Activated CD8-positive, alpha-beta memory T cell treated with anti-CD3 and anti-CD28 coated beads, Interleukin-2, amount 50 U/mL, for 1 hour (primary cell): Measurements from ENCODE around the gene STRN3.
"Not testable (repeated sequence)": the region's sequence is repeated elsewhere in the genome, so short reads cannot be mapped to it uniquely, and the experiment has no call there.

Source experiments
- DNase-seq: peaks from one replicate; pipeline ENCODE4 v3.0.0-alpha.2; 2020; ENCODE audit errors: extremely low read depth

STRN3 gene

GRCh38 chr14:31000629-31001338 is 25.4 kb downstream of the STRN3 start:
- no peak for DNase-seq

- DNase-seq, result no peak
Measured at GRCh38 chr14:30999038-30999773, 27.0 kb downstream of the STRN3 start.

DNA sequence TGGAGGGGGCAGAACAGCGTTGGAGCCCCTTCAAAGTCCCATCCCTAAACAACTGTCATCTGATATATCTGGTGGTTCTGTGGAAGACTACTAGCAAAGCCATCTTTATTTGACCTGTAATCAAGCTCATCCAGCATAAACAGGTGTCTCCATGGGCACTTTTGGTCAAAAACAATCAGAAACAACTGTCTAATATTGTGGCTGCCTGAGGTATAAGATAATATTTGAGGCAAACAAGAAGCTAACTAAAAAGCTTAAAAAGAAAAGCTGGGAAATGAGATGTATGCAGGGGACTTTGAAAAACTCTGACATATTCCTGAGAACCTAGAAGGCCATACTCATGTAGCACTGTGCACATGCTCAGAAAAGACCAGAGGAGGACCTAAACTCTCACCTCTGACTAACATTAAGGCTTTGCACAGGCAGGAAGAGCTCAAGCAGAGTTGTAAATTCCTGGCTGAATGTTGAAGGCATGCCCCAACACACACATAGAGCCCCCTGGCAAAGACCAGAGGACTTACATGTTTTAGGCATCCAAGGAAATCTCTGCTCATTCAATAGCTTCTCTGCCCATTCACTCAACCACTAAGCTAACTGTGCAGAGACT is 28.0 kb downstream of the STRN3 start:
- DNase-seq, result no peak

DNA sequence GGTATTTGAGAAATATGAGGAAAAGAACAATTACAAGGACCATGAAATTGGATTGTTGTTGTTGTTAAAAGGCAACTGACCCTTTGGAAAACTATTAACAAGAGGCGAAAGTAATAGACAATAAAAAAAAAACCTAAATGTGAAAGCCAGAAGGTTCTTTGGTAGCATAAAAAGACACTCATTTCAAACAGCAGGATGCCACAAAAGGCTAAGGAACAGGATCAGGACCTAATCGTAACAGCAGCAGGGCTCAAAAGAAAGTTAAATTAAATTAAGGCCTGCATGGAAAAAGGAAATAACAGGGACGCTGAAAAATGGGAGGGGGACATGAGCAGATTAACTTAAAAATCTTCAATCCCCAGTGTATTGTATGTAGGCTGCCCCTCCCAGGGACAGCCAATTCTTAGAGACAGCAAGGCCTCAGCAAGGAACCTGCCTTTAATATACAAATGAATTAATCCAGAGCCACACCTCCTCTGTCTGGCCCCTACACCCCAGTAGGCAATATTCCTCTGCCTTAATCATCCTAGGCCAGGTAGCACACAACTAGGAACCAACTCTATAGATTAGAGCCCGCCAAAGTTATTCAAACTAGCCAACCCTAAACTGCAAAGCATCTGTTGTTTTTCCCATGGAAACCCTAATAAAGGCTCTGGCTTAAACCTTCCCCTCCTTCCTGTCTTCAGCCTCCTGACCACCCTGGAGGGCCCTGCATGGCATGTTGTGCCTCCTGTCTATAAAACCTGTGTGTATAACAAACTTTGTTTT is 29.1 kb downstream of the STRN3 start:
- DNase-seq, result no peak

- no peak for DNase-seq
Measured at GRCh38 chr14:30995689-30996088, 30.5 kb downstream of the STRN3 start.

- DNase-seq, result no peak
Measured at GRCh38 chr14:30994681-30995620, 31.2 kb downstream of the STRN3 start.

DNA sequence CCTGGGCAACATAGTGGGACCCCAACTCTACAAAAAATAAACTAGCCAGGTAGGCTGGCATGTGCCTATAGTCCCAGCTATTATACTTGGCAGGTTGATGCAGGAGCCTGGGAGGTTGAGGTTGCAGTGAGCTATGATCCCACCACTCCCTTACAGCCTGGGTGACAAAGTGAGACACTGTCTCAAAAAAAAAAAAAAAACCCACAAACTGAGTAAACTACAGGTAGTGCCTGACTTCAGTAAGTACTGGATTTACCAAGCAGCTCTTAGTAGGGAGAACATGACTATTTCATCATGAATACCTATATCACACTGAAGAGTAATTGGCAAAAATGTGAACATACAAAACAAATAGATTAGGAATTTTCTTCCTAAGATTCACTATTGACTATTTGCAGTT is 33.1 kb downstream of the STRN3 start:
- no peak for DNase-seq

GRCh38 chr14:30991408-30991807 is 34.8 kb downstream of the STRN3 start:
- no peak for DNase-seq

- DNase-seq, result no peak
Measured at GRCh38 chr14:30990770-30991169, 35.4 kb downstream of the STRN3 start.

GRCh38 chr14:30988509-30988908 is 37.7 kb downstream of the STRN3 start:
- no peak for DNase-seq

GRCh38 chr14:30985796-30986195 is 40.4 kb downstream of the STRN3 start:
- DNase-seq, result no peak

GRCh38 chr14:30983858-30984257 is 42.3 kb downstream of the STRN3 start:
- DNase-seq, result no peak

- no peak for DNase-seq
Measured at GRCh38 chr14:30982533-30982932, 43.6 kb downstream of the STRN3 start.

- no peak for DNase-seq
Measured at GRCh38 chr14:30980980-30981379, 45.2 kb downstream of the STRN3 start.

GRCh38 chr14:30980106-30980704 is 46.0 kb downstream of the STRN3 start:
- peak; percentile 14 for DNase-seq

DNA sequence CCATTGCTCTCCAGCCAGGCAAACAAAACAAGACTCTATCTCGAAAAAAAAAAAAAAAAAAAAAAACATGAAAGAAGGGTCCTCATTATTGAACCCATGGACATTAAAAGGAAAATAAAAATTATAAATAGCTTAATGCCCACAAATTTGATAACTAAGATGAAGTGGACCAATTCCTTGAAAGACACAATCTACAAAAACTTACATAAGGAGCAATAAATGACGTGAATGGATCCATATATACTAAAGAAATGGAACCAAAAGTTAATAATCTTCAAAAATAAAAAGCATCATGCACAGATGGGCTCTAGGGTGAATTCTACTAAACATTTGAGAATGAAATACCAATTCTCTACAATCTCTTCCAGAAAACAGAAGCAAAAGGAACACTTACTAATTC is 48.4 kb downstream of the STRN3 start:
- no peak for DNase-seq

- DNase-seq, result no peak
Measured at GRCh38 chr14:30974628-30975027, 51.6 kb downstream of the STRN3 start.

- no peak for DNase-seq
Measured at GRCh38 chr14:30972882-30973582, 53.1 kb downstream of the STRN3 start.

DNA sequence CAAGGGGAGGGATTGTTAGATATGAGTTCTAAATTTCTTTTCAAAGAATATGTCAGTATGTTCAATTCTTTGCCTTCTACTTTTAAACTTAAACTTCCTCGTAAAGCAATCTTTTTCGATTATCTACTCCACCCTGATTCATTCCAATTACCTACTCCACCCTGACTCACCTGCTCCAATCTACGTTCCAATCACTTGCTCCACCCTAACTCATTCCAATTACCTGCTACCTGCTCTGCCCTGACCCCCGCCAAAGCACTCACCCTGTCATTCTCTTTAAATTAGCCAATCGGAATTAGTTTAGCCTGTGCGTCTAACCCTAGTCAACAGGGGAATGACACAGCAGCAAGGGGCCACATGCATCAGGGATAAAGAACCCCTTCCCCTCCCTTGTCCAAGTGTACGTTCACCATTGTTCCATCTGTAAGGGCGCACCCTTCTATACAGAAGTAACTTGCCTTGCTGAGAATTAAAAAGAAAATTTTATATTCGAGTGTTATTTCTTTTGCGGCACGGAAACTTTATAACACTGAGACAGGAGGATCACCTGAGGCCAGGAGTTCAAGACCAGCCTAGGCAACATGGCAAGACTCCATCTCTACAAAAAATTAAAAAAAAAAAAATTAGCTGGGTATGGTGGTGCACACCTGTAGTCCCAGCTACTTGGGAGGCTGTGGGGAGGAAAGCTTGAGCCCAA is 54.0 kb downstream of the STRN3 start:
- not testable (repeated sequence) for DNase-seq
